ENCODE data around the gene LTF. TPM values are rescaled to one million over a fixed set of nuclear protein-coding genes. Genes with fewer than 3 reads are reported as not detected.
A peak's percentile ranks its signal among the peaks of the same experiment; 100 is the strongest.

Gene LTF
- total and polyA plus RNA-seq, 2 of the 13 experiments (the other 11 are each of a cell fraction or from before 2014, with no cell fraction given), result not detected

DNA sequence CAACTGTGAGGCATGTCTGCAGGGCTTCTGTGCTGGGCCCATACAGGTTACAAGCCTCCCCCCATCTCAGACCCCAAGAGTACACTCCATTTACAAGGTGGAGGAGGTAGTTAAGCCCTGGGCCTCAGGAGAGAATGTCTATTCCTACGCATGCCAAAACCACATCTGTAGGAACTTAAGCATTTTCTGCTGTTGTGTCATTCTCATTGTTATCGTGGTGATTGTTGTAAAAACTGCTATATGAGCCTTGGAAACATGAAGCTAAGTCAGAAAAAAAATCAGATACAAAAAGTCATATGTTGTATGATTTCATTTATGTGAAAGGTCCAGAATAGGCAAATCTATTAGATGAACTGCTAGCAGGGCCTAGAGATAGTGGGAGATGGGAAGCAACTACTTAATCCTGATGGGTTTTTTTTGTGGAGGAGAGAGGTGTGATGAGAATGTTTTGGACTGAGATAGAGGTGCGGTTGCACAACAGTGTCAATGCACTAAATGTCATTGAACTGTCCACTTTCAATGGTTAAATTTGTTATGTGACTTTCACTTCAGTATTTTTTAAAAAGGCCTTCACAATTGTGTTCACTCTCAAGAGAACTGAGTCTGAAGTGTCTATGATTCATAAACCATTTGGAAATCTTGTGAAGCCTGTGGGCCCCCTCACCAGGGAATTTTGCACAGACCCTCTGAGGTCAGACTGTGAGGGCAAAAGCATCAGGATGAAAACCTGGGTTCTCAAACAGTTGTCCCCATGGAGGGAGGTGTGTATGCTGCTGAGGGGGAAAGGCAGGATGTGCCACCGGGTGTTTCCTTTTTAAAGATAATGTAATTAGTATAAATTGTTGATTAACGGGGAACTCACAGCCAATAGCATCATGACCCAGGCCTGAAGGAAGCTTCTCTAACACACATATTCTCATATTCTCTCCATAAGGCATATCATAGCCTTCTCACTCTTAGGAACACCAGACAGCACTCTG, 36.2 kb upstream of the LTF start (continued):
- TF ChIP-seq, protein P1, sequence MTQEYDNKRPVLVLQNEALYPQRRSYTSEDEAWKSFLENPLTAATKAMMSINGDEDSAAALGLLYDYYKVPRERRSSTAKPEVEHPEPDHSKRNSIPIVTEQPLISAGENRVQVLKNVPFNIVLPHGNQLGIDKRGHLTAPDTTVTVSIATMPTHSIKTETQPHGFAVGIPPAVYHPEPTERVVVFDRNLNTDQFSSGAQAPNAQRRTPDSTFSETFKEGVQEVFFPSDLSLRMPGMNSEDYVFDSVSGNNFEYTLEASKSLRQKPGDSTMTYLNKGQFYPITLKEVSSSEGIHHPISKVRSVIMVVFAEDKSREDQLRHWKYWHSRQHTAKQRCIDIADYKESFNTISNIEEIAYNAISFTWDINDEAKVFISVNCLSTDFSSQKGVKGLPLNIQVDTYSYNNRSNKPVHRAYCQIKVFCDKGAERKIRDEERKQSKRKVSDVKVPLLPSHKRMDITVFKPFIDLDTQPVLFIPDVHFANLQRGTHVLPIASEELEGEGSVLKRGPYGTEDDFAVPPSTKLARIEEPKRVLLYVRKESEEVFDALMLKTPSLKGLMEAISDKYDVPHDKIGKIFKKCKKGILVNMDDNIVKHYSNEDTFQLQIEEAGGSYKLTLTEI (CRISPR knock-in tag; conservative IDR thresholded peaks at IDR 0.05), result no peak
- TF ChIP-seq ZNF572 (CRISPR knock-in tag; IDR thresholded peaks at IDR 0.05) (no peak), RXRB (CRISPR knock-in tag; IDR thresholded peaks at IDR 0.05; ENCODE audit: borderline replicate concordance) (no peak), ZNF788 (CRISPR knock-in tag; IDR thresholded peaks at IDR 0.05; ENCODE audit: borderline replicate concordance) (no peak)

DNA sequence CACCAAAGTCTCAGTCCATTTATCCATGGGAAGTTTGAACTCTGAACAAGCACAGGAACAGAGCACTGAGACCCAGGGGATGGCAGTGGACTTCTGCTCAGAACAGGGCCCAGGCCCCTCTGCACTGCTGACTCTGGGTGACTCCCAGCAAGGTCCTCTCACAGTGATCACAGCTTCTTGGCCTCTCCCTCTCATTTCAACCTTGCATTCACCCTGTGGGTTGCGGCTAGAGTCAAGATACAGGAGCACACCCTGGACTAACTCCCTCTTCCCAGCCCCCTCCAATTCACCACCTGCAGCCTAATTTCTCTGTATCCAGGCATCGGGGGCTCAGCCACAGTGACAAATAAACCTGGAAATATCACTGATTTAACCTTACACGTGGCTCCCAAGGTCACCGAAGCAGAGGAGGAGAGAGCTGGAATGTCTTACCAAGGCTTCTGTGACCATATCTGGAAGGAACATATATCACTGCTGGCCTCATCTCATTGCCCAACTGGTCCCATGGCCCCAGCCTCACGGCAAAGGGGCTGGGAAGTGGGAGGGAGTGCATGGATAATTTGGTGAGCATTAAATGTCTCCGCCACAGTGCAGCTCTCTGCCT, 34.3 kb upstream of the LTF start:
- FAIRE-seq, result no peak
- Histone ChIP-seq H3K4me2 (ENCODE audit: low read depth, low read length) (no peak overlapping the region), H4K20me1 (ENCODE audit: insufficient read depth, low read length) (0 out of 2 replicates have a peak, but pooled peaks cover 3% of the 10 kb centered on the region), H3K9me3 (ENCODE audit: low read length) (no peaks in the 10 kb centered on the region), H3K9ac (ENCODE audit: insufficient read depth, low read depth, low read length) (no peak overlapping the region), H3K27ac (ENCODE audit: extremely low read length, insufficient read depth, low read length) (no peak overlapping the region), H3K27me3 (ENCODE audit: control insufficient read depth in 1 of 2, insufficient read depth in 2 of 2, low read length in 2 of 2) (peaks cover 0 to 1% of the 10 kb centered on the region in 2 experiments; a peak in 2 of 5 replicates), H3K4me1 (ENCODE audit: insufficient read depth, low read length) (peaks cover 13% of the 10 kb centered on the region), H3K79me2 (ENCODE audit: insufficient read depth, low read length) (no peaks in the 10 kb centered on the region), H2AFZ (ENCODE audit: low read length) (no peak overlapping the region), H3K36me3 (replicated peaks in 1 of 2; ENCODE audit: control insufficient read depth in 1 of 2, insufficient read depth in 2 of 2, low read length in 2 of 2) (no peaks in the 10 kb centered on the region), H3K4me3 (replicated peaks in 1 of 3; ENCODE audit: insufficient read depth in 1 of 3, low read depth in 2 of 3, low read length in 3 of 3) (no peak overlapping the region)
- ATAC-seq, result peak; percentile 45; the same call in 2 of the 3 replicates
- CTCF ChIA-PET (ENCODE audit: low intra/inter-chr PET ratio, low total read pairs), result no interaction called here
- no TSS peak for BruUV-seq (replicated peaks)
- intact Hi-C loops (cut with micrococcal nuclease; ENCODE audit: unreplicated experiment) (no loop called here), in situ Hi-C loops (cut with HindIII; ENCODE audit: extremely low pct_ligation_motif_present, low pct_unique_long_range_greater_than_20kb) (no loop called here)
- POLR2A ChIA-PET, result interaction anchor here (1.7 kb wide), 1 partner anchor 59 kb away, joined by 4 read pairs; no protein-coding TSS in a partner anchor
- 64% methylated on average over 6 of the region's 6 CpGs for WGBS (ENCODE audit: low lambda C conversion rate)
- no peak for DNase-seq (ENCODE audit: low spot score)
- no peak for TF ChIP-seq U2AF1 (optimal IDR thresholded peaks at IDR 0.05; ENCODE audit: low read depth, low read length)
- TF ChIP-seq, protein P2, sequence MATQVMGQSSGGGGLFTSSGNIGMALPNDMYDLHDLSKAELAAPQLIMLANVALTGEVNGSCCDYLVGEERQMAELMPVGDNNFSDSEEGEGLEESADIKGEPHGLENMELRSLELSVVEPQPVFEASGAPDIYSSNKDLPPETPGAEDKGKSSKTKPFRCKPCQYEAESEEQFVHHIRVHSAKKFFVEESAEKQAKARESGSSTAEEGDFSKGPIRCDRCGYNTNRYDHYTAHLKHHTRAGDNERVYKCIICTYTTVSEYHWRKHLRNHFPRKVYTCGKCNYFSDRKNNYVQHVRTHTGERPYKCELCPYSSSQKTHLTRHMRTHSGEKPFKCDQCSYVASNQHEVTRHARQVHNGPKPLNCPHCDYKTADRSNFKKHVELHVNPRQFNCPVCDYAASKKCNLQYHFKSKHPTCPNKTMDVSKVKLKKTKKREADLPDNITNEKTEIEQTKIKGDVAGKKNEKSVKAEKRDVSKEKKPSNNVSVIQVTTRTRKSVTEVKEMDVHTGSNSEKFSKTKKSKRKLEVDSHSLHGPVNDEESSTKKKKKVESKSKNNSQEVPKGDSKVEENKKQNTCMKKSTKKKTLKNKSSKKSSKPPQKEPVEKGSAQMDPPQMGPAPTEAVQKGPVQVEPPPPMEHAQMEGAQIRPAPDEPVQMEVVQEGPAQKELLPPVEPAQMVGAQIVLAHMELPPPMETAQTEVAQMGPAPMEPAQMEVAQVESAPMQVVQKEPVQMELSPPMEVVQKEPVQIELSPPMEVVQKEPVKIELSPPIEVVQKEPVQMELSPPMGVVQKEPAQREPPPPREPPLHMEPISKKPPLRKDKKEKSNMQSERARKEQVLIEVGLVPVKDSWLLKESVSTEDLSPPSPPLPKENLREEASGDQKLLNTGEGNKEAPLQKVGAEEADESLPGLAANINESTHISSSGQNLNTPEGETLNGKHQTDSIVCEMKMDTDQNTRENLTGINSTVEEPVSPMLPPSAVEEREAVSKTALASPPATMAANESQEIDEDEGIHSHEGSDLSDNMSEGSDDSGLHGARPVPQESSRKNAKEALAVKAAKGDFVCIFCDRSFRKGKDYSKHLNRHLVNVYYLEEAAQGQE (IDR thresholded peaks at IDR 0.05; ENCODE audit: borderline replicate concordance in 1 of 2, low read depth in 1 of 2, low read length in 2 of 2), result no peak
- no peak for TF ChIP-seq CBX1 (IDR thresholded peaks at IDR 0.05; ENCODE audit: low read depth)
- no peak for TF ChIP-seq HOXA5 (CRISPR knock-in tag; IDR thresholded peaks at IDR 0.05)
- TF ChIP-seq ZMAT3 (CRISPR knock-in tag; conservative IDR thresholded peaks at IDR 0.05), result no peak
- no peak for TF ChIP-seq ZNF350 (CRISPR knock-in tag; IDR thresholded peaks at IDR 0.05; ENCODE audit: borderline replicate concordance, low read depth)
- TF ChIP-seq ZNF605 (CRISPR knock-in tag; IDR thresholded peaks at IDR 0.05), result no peak
- no peak for TF ChIP-seq POGZ (CRISPR knock-in tag; IDR thresholded peaks at IDR 0.05)
- no peak for TF ChIP-seq ZNF343 (CRISPR knock-in tag; IDR thresholded peaks at IDR 0.05)
- no peak for TF ChIP-seq SNAPC2 (CRISPR knock-in tag; IDR thresholded peaks at IDR 0.05)
- no peak for TF ChIP-seq SP1 (IDR thresholded peaks at IDR 0.05)
- no peak for TF ChIP-seq SP1 (CRISPR knock-in tag; IDR thresholded peaks at IDR 0.05)

All from HepG2 (cell line).